Breast epithelium (tissue), 4 donors: ENCODE results near the gene PRCD. TPM values are rescaled to one million over a fixed set of nuclear protein-coding genes. Genes with fewer than 3 reads are reported as not detected.
"Not testable (repeated sequence)": the region's sequence is repeated elsewhere in the genome, so short reads cannot be mapped to it uniquely, and the experiment has no call there.

ENCODE experiments used
- DNase-seq, 2 donors: peaks; one replicate each; pipeline ENCODE4 v3.0.0-alpha.2; 2019; ENCODE audit warnings: low spot score in 2 of 2
- H3K27ac ChIP-seq, 2 donors: fragments of 200-600 bp; sonication (generic) in 1 of 2; one replicate each; pipeline ENCODE4 v1.5.1; 2016 to 2019; ENCODE audit warnings: mild to moderate bottlenecking in 1 of 2
- H3K27me3 ChIP-seq, 2 donors: fragments of 200-600 bp; sonication (generic) in 1 of 2; one replicate each; pipeline versions ENCODE4 v1.5.1 to v1.6.0; 2017 to 2019; ENCODE audit warnings: control low read depth in 1 of 2, mild to moderate bottlenecking in 1 of 2
- H3K36me3 ChIP-seq: fragments of 200-600 bp; one replicate; pipeline ENCODE4 v1.5.1; 2019
- H3K4me1 ChIP-seq, 2 donors: fragments of 200-600 bp; sonication (generic); one replicate each; pipeline ENCODE4 v1.5.1; 2016 to 2019; ENCODE audit warnings: control low read depth in 1 of 2
- H3K4me3 ChIP-seq, 3 donors: fragments of 200-600 bp; sonication (generic); 1 replicate in 2 of 3; 2 replicates in 1 of 3; pipeline ENCODE4 v1.5.1; 2016 to 2019; ENCODE audit warnings: mild to moderate bottlenecking in 3 of 3, moderate library complexity in 2 of 3
- H3K9me3 ChIP-seq, 2 donors: fragments of 200-600 bp; sonication (generic) in 1 of 2; one replicate each; pipeline ENCODE4 v1.5.1; 2016 to 2019; ENCODE audit warnings: control low read depth in 1 of 2
- POLR2A ChIP-seq: fragments of 450-650 bp; IDR thresholded peaks from one replicate; pipeline ENCODE4 v1.6.1; 2016; ENCODE audit warnings: antibody characterized with exemption, mild to moderate bottlenecking, moderate library complexity
- POLR2AphosphoS5 ChIP-seq, 3 donors: sonication (generic); formaldehyde crosslinking; IDR thresholded peaks; one replicate each; pipeline ENCODE4 v1.6.1; 2017; ENCODE audit warnings: antibody characterized with exemption in 3 of 3
- intact Hi-C: fragments of 100-400 bp; cut with DNase I; formaldehyde crosslinking; loops from one replicate; pipeline ENCODE4 v1.15.1; 2023; ENCODE audit warnings: low total_unique reads
- total RNA-seq, 3 donors: library from RNA; depleted of rRNA; stranded (reverse); fragments of >200 nt; gene quantifications; one replicate each; pipeline ENCODE4 v1.1.0, GENCODE V29; 2016
- TF ChIP-seq, protein P1 (sequence below), 3 donors: fragments of 450-650 bp; IDR thresholded peaks; one replicate each; pipeline ENCODE4 v1.5.1; 2016 to 2017; ENCODE audit warnings: antibody characterized with exemption in 3 of 3, mild to moderate bottlenecking in 3 of 3, moderate library complexity in 3 of 3

The PRCD gene
- total RNA-seq, 3 donors from 2014 or later: 1.5 to 7.2 (median 4.9) TPM

- TF ChIP-seq POLR2A: no peak
- no peak for TF ChIP-seq POLR2AphosphoS5 (IDR thresholded peaks at IDR 0.05)
- TF ChIP-seq, protein P1, sequence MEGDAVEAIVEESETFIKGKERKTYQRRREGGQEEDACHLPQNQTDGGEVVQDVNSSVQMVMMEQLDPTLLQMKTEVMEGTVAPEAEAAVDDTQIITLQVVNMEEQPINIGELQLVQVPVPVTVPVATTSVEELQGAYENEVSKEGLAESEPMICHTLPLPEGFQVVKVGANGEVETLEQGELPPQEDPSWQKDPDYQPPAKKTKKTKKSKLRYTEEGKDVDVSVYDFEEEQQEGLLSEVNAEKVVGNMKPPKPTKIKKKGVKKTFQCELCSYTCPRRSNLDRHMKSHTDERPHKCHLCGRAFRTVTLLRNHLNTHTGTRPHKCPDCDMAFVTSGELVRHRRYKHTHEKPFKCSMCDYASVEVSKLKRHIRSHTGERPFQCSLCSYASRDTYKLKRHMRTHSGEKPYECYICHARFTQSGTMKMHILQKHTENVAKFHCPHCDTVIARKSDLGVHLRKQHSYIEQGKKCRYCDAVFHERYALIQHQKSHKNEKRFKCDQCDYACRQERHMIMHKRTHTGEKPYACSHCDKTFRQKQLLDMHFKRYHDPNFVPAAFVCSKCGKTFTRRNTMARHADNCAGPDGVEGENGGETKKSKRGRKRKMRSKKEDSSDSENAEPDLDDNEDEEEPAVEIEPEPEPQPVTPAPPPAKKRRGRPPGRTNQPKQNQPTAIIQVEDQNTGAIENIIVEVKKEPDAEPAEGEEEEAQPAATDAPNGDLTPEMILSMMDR (IDR thresholded peaks at IDR 0.05): no peak
- H3K36me3 ChIP-seq: no peaks in the 10 kb centered on the region
- H3K4me3 ChIP-seq: peak overlapping the region in 1 of 3 donors; percentile 47
- no peaks in the 10 kb centered on the region for H3K27me3 ChIP-seq
- intact Hi-C loops: no loop called here
- no peaks in the 10 kb centered on the region for H3K9me3 ChIP-seq
- peak overlapping the region; percentile 46 to 64 for H3K27ac ChIP-seq
- DNase-seq: no peak
- H3K4me1 ChIP-seq: peaks cover 4 to 36% of the 10 kb centered on the region in 2 donors
Observed at GRCh38 chr17:76561799-76562268, 22.0 kb downstream of the PRCD start.

GRCh38 chr17:76562734-76563148 is 22.9 kb downstream of the PRCD start:
- no peak for DNase-seq
- Histone ChIP-seq H3K4me3 (peak overlapping the region in 1 of 3 donors; percentile 22), H3K27me3 (no peaks in the 10 kb centered on the region)

GRCh38 chr17:76563359-76563758 is 23.5 kb downstream of the PRCD start:
- DNase-seq, H3K4me3 ChIP-seq, H3K27ac ChIP-seq, H3K27me3 ChIP-seq, H3K9me3 ChIP-seq, intact Hi-C loops, H3K36me3 ChIP-seq: not testable (repeated sequence)
- peaks cover 4 to 36% of the 10 kb centered on the region in 2 donors for H3K4me1 ChIP-seq

More at GRCh38 chr17:76562734-76563148, 22.9 kb downstream of the PRCD start:
- no peaks in the 10 kb centered on the region for H3K36me3 ChIP-seq
- H3K27ac ChIP-seq: peak overlapping the region; percentile 33 to 69
- TF ChIP-seq, protein P1 (IDR thresholded peaks at IDR 0.05): no peak
- TF ChIP-seq POLR2AphosphoS5 (IDR thresholded peaks at IDR 0.05) (no peak), POLR2A (no peak)
- H3K9me3 ChIP-seq: no peaks in the 10 kb centered on the region
- H3K4me1 ChIP-seq: peaks cover 4 to 36% of the 10 kb centered on the region in 2 donors
- intact Hi-C loops: no loop called here

- H3K27ac ChIP-seq, intact Hi-C loops, H3K9me3 ChIP-seq: not testable (repeated sequence)
Observed at GRCh38 chr17:76564991-76565727, 25.3 kb downstream of the PRCD start.

DNA sequence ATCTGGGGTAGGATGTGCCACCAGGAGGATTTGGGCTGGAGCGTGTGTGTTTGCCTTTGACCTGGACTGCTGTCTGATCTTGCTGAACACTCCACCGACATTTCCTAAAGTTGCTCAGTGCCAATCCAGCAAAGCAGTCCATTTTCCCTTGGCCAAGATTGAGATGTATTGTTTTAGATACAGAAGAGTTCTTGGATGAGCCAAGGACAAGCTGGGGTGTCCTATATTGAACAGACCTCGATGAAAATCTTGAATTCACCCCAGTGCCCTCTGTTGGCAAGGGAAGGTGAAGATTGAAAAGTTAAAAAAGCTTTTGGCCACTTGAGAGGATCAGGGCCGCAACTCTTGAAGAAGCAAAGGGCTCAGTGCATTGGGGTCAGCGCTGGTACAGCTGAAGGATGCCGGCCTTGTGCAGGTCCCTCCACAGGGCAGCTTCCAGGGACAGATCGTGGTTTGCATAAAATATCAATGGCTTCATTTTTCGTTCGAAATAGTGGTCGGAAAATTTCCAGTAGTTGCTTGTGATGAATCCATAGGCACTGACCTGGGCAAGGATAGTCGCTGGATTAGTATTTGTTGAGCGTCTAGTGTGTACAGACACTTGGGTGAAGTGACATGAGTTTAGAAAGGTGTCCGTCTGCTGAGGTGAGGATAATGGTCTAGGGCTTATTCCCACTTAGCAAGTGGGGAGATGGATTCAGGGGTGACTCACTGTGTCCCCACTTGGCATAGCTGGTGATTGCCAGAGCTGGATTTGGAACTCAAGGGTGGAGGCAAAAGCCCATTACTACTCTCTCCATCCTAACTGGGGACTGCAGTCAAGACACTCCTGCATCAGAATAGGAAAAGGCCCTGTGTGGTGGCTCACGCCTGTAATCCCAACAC is 26.1 kb downstream of the PRCD start:
- H3K4me1 ChIP-seq: peaks cover 0 to 16% of the 10 kb centered on the region in 2 donors
- H3K27me3 ChIP-seq: no peaks in the 10 kb centered on the region
- TF ChIP-seq POLR2A: no peak
- TF ChIP-seq, protein P1 (IDR thresholded peaks at IDR 0.05): no peak
- no peak for TF ChIP-seq POLR2AphosphoS5 (IDR thresholded peaks at IDR 0.05)
- no peaks in the 10 kb centered on the region for H3K36me3 ChIP-seq
- no peak for DNase-seq
- intact Hi-C loops: no loop called here
- no peak overlapping the region for H3K4me3 ChIP-seq
- no peak overlapping the region for H3K27ac ChIP-seq
- H3K9me3 ChIP-seq: no peaks in the 10 kb centered on the region

More at GRCh38 chr17:76564991-76565727, 25.3 kb downstream of the PRCD start:
- H3K4me3 ChIP-seq, DNase-seq, H3K36me3 ChIP-seq, H3K27me3 ChIP-seq: not testable (repeated sequence)
- H3K4me1 ChIP-seq: peaks cover 4 to 22% of the 10 kb centered on the region in 2 donors

DNA sequence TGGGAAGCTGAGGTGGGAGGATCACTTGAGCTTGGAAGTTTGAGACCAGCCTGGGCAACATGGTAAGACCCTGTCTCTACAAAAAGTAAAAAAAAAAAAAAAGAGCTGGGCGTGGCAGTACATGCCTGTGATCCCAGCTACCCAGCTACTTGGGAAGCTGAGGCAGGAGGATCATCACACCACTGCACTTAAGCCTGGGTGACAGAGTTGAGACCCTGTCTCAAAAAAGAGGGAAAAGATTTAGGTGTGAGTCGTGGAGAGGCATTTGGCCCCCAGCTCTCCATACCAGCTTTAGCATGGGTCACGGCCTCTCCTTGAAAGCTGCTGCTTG is 26.7 kb downstream of the PRCD start:
- intact Hi-C loops: no loop called here
- Histone ChIP-seq H3K4me1 (peaks cover 0 to 10% of the 10 kb centered on the region in 2 donors), H3K4me3 (no peak overlapping the region), H3K27ac (peak overlapping the region; percentile 32 to 77), H3K36me3 (no peaks in the 10 kb centered on the region), H3K27me3 (no peaks in the 10 kb centered on the region), H3K9me3 (no peaks in the 10 kb centered on the region)
- TF ChIP-seq POLR2A: no peak
- TF ChIP-seq, protein P1 (IDR thresholded peaks at IDR 0.05): no peak
- TF ChIP-seq POLR2AphosphoS5 (IDR thresholded peaks at IDR 0.05): no peak
- DNase-seq: no peak
